Measurements from ENCODE around the gene TACC2. TPM values are rescaled to one million over a fixed set of nuclear protein-coding genes. Genes with fewer than 3 reads are reported as not detected.

TACC2 gene
- total and polyA plus RNA-seq, 9 of the 15 experiments (the other 6 are each of a cell fraction or from before 2014, with no cell fraction given) = under 0.01 to 0.35 (median 0.03) TPM; not detected in 6

DNA sequence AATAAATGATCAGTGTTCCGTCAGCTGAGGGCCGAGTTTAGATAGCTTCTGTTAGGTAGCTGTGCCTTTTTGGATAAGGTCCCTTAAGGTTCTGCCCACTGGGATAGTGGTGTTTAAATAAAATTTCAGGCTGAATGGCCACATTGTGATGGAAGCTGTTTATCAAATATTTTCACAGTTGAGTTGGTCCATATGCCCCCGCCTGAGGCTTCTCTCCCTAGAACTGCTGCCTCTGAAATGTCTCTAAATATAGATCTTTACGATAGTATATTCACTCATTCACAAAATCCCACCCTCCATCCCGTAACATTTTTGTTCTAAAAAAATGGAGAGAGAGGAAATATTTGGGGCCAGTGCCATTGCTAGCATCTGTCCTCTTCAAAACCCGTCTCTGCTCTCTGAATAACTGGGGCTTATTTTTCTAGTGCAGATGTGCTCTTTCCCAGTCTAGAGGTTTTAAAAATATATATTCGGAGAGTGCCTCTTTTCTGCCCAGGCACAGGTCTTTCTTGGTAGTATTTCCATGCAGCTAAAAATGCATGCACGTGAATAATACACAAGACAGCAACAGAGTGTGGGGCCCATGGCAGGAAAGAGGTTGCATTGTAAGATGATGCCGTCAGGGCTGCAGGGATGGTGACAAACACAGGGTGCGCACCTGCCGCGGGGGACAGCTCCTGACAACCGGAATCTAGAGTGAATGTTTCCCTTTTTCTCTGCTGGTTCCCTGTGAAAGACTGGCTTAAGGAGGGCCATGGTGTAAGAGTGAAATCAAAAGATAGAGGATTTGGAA lies 176.7 kb downstream of the TACC2 start:
- Histone ChIP-seq H3K9me3 (replicated peaks; ENCODE audit: control insufficient read depth, insufficient read depth, low read depth, low read length) (no peaks in the 10 kb centered on the region), H3K79me2 (ENCODE audit: control insufficient read depth, insufficient read depth, low read length) (no peaks in the 10 kb centered on the region), H3K27ac (ENCODE audit: extremely low read depth, low read depth, low read length) (no peak overlapping the region), H4K20me1 (replicated peaks; ENCODE audit: control insufficient read depth, insufficient read depth, low read length) (no peaks in the 10 kb centered on the region; the same call in 1 of the 2 replicates), H3K4me1 (replicated peaks in 1 of 2; ENCODE audit: control insufficient read depth in 2 of 2, insufficient read depth in 2 of 2, low read length in 2 of 2) (no peaks in the 10 kb centered on the region), H3K4me2 (ENCODE audit: insufficient read depth, low read length) (no peak overlapping the region), H3K9ac (ENCODE audit: insufficient read depth in 1 of 2, low read depth in 2 of 2, low read length in 2 of 2) (no peak overlapping the region), H2AFZ (ENCODE audit: low read depth, low read length) (no peak overlapping the region), H3K27me3 (ENCODE audit: control insufficient read depth in 2 of 2, insufficient read depth in 2 of 2, low read length in 2 of 2) (peaks cover 2 to 34% of the 10 kb centered on the region in 2 experiments), H3K4me3 (no peak overlapping the region), H3K9me1 (ENCODE audit: control insufficient read depth, insufficient read depth, low read length) (no peaks in the 10 kb centered on the region), H3K36me3 (ENCODE audit: control insufficient read depth, insufficient read depth, low read length) (no peaks in the 10 kb centered on the region)
- 0% methylated on average over 9 of the region's 13 CpGs for whole genome bisulfite sequencing (ENCODE audit: insufficient coverage, low coverage, missing lambda C conversion rate)
- CTCF ChIA-PET (ENCODE audit: low intra/inter-chr PET ratio) = no interaction called here
- in situ Hi-C loops (cut with MboI) (no loop called here), intact Hi-C loops (cut with micrococcal nuclease) (no loop called here)
- DNase-seq (ENCODE audit: extremely low read depth in 1 of 4, low spot score in 3 of 4) = no peak
- ATAC-seq = no peak
- no peak for FAIRE-seq
- no TSS peak for BruUV-seq (replicated peaks)
- POLR2A ChIA-PET = no interaction called here
- TF ChIP-seq ZNF347 (CRISPR knock-in tag; IDR thresholded peaks at IDR 0.05; ENCODE audit: low read depth) (no peak), ETS2 (tag; IDR thresholded peaks at IDR 0.05; ENCODE audit: borderline replicate concordance, poor library complexity, severe bottlenecking) (no peak), ZC3H11A (IDR thresholded peaks at IDR 0.05; ENCODE audit: low read depth, low read length) (no peak), TAF7 (tag; IDR thresholded peaks at IDR 0.05) (no peak), ZNF165 (CRISPR knock-in tag; IDR thresholded peaks at IDR 0.05; ENCODE audit: borderline replicate concordance) (no peak), RBM15 (IDR thresholded peaks at IDR 0.05; ENCODE audit: insufficient read depth, low read length) (no peak), DNMT1 (IDR thresholded peaks at IDR 0.05) (no peak), TFAM (CRISPR knock-in tag; conservative IDR thresholded peaks at IDR 0.05) (no peak), SRF (CRISPR knock-in tag; IDR thresholded peaks at IDR 0.05) (no peak)
- TF ChIP-seq, protein P1, sequence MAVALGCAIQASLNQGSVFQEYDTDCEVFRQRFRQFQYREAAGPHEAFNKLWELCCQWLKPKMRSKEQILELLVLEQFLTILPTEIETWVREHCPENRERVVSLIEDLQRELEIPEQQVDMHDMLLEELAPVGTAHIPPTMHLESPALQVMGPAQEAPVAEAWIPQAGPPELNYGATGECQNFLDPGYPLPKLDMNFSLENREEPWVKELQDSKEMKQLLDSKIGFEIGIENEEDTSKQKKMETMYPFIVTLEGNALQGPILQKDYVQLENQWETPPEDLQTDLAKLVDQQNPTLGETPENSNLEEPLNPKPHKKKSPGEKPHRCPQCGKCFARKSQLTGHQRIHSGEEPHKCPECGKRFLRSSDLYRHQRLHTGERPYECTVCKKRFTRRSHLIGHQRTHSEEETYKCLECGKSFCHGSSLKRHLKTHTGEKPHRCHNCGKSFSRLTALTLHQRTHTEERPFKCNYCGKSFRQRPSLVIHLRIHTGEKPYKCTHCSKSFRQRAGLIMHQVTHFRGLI (CRISPR knock-in tag; IDR thresholded peaks at IDR 0.05) = no peak
- TF ChIP-seq, protein P2, sequence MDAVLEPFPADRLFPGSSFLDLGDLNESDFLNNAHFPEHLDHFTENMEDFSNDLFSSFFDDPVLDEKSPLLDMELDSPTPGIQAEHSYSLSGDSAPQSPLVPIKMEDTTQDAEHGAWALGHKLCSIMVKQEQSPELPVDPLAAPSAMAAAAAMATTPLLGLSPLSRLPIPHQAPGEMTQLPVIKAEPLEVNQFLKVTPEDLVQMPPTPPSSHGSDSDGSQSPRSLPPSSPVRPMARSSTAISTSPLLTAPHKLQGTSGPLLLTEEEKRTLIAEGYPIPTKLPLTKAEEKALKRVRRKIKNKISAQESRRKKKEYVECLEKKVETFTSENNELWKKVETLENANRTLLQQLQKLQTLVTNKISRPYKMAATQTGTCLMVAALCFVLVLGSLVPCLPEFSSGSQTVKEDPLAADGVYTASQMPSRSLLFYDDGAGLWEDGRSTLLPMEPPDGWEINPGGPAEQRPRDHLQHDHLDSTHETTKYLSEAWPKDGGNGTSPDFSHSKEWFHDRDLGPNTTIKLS (IDR thresholded peaks at IDR 0.05; ENCODE audit: borderline replicate concordance, low read depth) = no peak
- TF ChIP-seq, protein P3, sequence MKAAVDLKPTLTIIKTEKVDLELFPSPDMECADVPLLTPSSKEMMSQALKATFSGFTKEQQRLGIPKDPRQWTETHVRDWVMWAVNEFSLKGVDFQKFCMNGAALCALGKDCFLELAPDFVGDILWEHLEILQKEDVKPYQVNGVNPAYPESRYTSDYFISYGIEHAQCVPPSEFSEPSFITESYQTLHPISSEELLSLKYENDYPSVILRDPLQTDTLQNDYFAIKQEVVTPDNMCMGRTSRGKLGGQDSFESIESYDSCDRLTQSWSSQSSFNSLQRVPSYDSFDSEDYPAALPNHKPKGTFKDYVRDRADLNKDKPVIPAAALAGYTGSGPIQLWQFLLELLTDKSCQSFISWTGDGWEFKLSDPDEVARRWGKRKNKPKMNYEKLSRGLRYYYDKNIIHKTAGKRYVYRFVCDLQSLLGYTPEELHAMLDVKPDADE (conservative IDR thresholded peaks at IDR 0.05; ENCODE audit: control insufficient read depth, low read depth, low read length) = no peak
- TF ChIP-seq, protein P4, sequence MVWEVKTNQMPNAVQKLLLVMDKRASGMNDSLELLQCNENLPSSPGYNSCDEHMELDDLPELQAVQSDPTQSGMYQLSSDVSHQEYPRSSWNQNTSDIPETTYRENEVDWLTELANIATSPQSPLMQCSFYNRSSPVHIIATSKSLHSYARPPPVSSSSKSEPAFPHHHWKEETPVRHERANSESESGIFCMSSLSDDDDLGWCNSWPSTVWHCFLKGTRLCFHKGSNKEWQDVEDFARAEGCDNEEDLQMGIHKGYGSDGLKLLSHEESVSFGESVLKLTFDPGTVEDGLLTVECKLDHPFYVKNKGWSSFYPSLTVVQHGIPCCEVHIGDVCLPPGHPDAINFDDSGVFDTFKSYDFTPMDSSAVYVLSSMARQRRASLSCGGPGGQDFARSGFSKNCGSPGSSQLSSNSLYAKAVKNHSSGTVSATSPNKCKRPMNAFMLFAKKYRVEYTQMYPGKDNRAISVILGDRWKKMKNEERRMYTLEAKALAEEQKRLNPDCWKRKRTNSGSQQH (CRISPR knock-in tag; IDR thresholded peaks at IDR 0.05) = no peak
